HG03196 (cell line): Measurements from ENCODE around the gene CYBA.

ENCODE experiments used
- ATAC-seq: cut with Tn5 transposase; IDR thresholded peaks from one replicate; pipeline ENCODE4 v1.9.1; 2021; ENCODE audit not compliant: unreplicated experiment

CYBA gene

GRCh38 chr16:88662843-88663606, 12.2 kb upstream of the CYBA start, which contains the start of gene MVD:
MVD (minus strand) TSS chr16:88663091; CDS start chr16:88663080, 11 bp downstream.
- peak; percentile 89 for ATAC-seq

DNA sequence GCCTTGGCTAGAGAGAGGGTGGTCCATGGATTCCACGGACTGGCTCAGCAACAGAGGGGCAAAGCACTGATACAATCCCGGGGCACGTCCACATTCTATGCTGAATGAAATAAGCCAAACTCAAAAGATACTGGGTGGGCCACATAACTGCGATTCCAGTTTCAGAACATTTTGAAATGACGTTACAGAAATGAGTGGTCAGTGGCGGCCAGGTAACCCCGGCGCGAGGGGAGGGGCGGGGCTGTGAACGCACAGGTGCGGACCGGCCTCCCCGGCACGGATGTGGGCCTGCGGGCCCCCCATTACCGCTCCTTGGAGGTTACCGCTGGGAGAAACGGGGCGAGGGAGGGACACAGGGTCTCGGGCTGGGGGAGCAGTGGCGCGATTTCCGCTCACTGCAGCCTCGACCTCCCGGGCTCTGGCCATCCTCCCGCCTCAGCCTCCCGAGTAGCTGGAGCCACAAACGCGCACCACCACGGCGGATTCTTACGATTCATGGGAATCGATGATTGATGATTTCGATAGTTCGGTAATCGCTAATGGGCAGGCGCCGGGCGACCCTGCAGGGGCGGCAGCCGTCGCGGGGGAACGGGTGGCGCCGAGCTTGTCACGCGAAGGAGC, 11.5 kb upstream of the CYBA start:
- ATAC-seq = no peak

DNA sequence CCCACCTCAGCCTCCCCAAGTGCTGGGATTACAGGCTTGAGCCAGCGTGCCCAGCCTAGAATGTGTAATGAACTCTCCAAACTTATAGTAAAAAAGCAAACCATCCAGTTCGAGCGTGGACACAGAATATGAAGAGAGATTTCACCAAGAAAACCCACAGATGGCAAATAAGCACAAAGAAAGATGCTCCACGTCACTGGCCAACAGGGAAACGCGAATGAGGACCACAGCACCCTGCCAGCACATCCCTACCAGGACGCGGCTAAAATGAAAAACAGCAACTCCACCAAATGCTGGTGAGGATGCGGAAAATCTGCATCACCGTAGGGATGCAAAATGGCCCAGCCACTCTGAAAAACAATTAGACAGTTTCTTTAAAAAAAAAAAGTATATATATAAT, 10.6 kb upstream of the CYBA start:
- no peak for ATAC-seq

DNA sequence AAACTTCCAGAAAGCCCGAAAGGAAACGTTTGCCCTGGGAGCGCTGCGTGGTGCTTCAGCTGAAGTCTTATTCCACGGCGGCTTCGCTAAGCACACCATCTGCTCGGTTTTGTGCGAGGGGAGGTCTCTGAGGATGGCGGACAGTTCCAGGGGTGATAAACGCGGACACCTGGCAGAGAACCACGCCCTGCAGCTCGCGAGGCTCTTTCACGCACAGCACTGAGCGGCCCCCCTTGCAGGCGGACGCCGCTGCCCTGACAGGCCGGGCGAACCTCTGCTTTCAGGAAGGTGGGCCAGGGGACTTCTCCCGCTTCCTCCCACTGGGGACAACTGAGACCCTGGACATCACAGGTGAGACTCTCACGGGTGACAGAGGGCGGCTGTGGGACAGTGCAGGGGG, 8.3 kb upstream of the CYBA start:
- ATAC-seq = no peak

DNA sequence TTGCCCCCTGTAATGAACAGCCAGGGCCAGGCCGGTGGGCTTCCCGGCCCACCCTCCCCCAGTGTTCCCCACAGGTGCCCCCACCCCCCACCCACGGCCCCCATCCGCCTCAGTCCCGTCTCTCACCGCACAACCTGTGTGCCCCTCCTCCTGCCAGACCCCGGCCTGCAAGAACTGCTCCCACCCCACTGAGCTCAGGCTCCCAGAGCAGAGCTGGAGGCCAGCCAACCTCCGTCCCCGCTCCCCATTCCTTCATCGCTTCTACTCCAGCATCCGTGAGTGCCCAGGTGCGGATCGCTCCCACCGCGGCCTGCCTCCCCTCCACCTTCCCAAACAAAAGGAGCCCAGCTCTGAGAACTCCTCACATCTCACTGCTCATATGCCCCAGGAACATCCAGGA, 7.9 kb upstream of the CYBA start:
- ATAC-seq = no peak

- no peak for ATAC-seq
Measured at GRCh38 chr16:88657371-88657770, 6.5 kb upstream of the CYBA start.

GRCh38 chr16:88656291-88656980, 5.6 kb upstream of the CYBA start:
- ATAC-seq = no peak

DNA sequence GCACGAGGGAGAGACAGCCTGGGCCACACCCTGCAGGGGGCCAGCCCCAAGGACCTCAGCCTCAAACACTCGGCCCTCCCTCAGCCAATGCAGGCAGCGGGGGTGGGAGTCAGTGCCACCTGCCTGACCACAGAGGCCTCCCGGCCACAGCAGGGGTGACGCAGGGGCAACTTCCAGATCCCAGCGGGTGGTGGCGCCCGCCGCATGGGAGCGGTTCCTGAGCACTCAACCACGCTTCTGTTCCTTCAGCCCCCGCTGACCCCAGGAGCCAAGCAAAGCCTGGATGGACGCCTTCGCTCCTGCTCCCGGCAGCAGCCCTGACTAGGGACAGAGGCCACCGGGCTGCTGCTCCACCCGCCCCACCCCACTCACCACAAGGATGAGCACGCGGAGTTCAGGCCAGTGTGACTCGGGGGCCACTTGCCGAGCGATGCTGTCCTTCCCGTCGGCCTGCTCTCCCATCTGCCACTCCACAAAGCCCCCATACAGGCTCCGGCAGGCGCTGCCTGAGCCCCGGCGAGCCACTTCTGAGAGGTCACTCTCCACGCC, 5.0 kb upstream of the CYBA start:
- no peak for ATAC-seq

GRCh38 chr16:88655053-88655732, 4.3 kb upstream of the CYBA start:
- no peak for ATAC-seq

DNA sequence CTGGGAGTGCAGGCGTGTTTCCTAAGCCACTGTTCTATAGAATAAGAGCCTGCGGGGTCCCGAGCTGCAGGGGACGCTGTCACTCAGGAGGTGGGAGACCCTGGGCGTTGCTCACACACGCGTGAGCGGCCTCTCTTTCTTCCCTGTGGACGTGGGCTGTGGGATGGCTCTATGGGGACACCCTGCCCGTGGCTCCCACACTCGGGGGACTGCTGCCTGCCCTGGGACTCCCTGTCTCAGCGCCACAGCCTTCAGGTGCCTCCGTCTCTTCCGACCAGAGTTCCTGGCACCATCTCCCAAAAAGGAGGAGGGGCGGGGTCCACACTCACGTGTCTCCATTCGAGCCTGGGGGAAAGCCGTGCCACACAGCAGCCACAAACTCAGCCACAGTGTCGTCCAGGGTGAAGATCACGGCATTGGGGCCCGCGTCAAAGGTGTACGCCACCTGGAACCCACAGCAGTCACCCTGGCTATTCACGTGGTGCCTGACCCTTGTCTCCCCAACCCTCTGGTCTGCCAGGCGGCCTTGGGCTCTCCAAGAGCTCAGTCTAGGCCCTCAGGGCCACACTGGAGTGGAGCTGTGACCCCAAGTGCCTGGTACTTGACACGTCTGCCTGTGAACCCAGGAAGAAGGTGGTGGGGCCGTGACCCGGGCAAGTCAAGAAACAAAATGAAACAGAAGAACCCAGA, 3.7 kb upstream of the CYBA start:
- ATAC-seq = no peak

DNA sequence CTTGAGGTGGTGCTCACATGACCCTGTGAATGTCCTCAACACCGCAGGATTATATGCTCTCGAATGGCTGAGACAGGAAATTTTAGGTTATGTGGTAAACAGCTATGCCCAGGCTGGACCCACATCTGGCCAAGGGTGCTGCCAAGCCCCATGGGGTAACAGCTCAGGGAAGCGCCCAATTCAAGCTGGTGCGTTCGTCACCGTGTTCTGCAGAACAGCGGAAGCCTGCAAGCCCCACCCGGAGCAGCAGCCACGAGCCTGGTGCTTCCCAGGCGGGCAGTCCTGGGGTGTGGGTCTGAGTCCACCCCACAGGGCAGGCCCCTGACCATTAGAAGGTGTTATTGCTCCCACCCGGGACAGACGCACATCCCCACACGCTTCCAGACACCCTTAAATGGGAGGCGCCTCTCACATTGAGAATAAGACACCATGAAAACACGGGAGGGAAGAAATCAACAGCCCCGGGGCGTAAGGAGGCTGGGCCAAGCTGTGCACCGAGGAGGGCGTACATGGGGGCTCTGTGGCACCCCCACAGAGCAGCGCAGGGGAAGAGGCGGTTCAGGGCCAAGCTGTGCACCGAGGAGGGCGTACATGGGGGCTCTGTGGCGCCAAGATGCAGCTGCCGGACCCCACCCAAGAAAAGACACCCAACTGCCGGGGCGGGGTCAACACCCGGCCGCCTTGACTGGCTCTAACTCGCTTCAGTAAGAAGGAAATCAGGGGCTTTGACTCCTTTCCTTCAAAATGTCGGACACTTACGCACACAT, 2.9 kb upstream of the CYBA start:
- ATAC-seq = no peak

DNA sequence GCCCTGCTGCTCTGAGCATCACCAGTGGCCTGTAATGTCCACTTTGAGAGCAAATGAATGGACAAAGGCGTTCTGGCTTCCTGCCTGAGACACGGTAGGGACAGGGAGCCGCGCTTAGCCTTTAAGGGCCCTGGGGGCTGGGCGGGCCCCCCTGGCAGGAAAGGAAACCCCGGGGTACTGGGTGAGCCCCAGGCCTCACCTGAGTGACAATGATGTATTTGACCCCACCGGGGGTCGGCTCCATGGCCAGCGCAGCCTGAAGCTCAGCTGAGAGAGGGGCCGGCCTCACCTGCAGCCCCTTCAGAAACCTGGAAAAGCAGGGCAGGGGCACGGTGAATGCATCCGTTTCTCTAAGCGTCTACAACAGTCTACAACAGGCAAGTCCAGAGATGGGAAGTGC, 2.2 kb upstream of the CYBA start:
- ATAC-seq = no peak

DNA sequence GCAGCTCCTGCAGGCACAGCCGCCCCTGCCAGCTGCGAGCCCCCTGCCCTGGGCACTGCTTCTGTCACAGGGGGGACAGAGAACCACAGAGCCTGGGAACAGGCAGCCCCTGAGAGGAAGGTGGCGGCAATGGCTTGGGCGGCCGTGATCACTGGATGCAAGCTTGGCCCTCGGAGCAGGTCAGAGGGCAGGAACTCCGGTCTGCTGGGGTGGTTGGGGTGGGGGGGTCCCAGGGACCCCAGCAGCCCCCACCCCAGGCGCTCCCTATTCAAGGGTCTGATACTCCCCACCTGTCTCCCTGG, 1.9 kb upstream of the CYBA start:
- no peak for ATAC-seq

DNA sequence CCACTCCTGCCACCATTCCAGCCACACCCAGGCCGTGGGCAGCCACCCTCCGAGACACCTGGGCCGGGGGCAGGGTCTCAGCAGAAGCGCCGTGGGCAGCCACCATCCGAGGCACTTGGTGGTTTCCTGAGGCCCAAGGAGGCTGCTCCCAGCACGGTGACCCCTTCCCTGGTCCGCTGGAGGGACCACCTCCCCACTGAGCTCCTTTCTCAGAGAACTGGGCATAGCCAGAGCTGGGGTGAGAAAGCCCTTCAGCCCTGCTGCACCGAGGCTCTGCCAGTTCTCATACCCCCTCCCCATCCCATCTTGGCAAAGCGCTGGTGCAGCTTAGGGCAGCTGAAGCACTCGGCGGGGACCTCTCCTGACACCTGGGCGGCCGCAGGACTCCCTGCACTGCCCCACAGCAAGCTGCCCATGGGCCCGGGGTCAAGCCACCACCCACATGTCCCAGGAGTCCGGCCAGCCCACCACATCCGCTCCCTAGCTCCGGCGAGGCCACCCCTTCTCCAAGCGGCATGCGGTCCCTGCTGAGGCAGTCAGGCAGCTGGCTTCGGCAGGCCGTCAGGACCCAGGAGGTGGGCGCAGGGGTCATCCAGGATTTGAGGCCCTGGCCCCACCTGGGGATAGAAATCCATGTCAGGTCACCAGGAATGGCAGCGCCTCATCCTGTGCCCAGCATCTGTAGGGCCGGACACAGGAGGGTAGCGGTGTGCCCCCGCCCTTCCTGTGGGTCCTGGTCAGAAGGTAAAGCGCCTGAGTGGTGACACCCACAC, 1.3 kb upstream of the CYBA start:
- peak; percentile 3 for ATAC-seq

DNA sequence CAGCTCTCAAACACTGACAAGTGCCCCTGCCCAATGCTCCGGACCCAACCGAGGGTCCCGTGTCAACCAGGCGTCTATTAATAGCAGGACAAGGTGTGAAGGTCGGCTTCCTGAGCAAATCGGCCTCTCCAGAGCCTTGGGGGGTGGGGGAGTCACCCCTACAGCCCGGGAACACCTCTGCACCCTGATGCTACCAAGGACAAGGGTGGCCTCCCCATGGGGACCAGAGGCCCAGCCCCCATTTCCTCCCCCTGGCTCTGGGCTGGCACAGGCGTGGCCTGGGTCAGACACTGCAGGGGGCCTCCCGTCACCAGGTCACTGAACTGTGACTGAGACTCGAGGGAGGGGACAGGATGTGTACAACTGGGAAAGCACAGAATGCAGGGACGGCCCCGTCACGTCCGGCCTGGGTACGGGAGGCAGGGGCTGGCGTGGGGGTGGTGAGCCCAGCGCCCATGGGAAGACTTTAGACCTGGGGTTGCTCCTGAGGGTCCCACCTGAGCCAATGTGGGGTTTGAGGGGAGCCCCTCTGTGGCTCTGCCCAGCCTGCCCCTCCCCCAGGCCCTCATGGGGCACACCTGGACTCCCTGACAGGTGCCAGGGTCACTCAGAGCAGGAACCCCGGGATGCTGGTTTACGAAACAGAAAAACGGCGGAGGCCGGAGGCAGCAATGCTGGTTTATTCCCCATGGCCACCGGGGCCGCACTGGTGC, 579 bp upstream of the CYBA start:
- peak; percentile 64 for ATAC-seq

- no peak for ATAC-seq
Measured at GRCh38 chr16:88649924-88650748, 717 bp downstream of the CYBA start.

DNA sequence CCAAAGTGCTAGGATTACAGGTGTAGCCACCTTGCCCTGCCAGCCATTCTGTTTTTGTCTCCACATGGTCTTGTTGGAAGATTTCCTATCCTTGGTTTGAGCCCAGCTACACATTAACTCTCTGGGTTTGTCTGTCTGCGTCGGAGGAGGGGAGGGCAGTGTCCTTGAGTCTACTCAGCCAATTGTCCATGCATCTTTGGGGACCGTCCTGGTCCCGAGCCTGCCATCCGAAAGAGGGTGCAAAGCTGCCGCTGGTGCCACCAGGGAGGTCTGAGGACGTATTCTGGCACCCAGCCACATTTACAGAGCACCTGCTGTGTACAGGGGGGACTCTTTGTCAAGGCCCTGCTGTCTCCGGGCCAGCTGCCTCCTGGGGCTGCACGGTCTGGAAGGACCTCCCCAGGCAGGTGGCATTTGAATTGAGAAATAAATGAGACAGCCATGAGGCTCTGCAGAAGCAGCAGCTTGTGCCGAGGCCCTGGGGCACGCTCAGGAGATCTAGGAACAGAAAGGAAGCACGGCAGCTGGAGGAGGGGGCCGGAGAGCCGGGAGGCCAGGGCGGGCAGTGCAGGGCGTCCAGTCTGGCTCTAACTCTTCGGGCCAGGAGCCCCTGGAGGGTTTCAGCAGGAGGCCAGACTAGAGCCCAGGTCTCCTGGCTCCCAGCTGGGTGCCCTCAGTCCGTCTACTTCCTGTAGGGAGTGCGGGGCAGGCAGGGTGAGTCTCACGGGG, 1.5 kb downstream of the CYBA start:
- no peak for ATAC-seq
